BJ (cell line): ENCODE results near the gene SLC25A11. TPM values are rescaled to one million over a fixed set of nuclear protein-coding genes. Genes with fewer than 3 reads are reported as not detected.

Source experiments
- CTCF ChIA-PET: fragments of 350-600 bp; formaldehyde crosslinking; extraction: SDS; loops from one replicate; lab custom pipeline; 2021; ENCODE audit warnings: antibody characterized with exemption, inconsistent platforms; lab: Yijun Ruan, JAX
- POLR2A ChIA-PET: fragments of 300-600 bp; sonication (Branson Sonifier 250); formaldehyde crosslinking; extraction: SDS; loops from one replicate; lab custom pipeline; 2021; ENCODE audit warnings: antibody characterized with exemption; lab: Charles Lee
- DNase-seq: peaks from one replicate; pipeline ENCODE4 v3.0.0-alpha.2; 2011; ENCODE audit warnings: low read depth
- H3K27me3 ChIP-seq: 2 replicates; pipeline ENCODE4 v1.6.0; 2011; ENCODE audit warnings: low read length; ENCODE audit not compliant: control insufficient read depth, insufficient read depth
- H3K36me3 ChIP-seq: 2 replicates; pipeline ENCODE4 v1.5.1; 2011; ENCODE audit warnings: low read length; ENCODE audit not compliant: control insufficient read depth, insufficient read depth
- H3K4me3 ChIP-seq: 2 replicates; pipeline ENCODE4 v1.5.1; 2011; ENCODE audit warnings: low read depth, mild to moderate bottlenecking, control low read depth, low read length
- polyA plus RNA-seq: library from polyadenylated mRNA; depleted of rRNA; stranded (reverse); fragments of >200 nt; gene quantifications from 2 replicates; pipeline ENCODE4 v1.2.3, GENCODE V29; 2011
- TF ChIP-seq, protein P1 (sequence below): IDR thresholded peaks from 2 replicates; pipeline ENCODE4 v1.5.1; 2011; ENCODE audit warnings: low read depth, mild to moderate bottlenecking, control low read depth, inconsistent platforms, low read length, moderate library complexity; ENCODE audit not compliant: insufficient read depth

SLC25A11 gene
- polyA plus RNA-seq, 1 experiment, result 70.7 TPM

- peak overlapping the region; percentile 72 for H3K4me3 ChIP-seq
- TF ChIP-seq, protein P1, sequence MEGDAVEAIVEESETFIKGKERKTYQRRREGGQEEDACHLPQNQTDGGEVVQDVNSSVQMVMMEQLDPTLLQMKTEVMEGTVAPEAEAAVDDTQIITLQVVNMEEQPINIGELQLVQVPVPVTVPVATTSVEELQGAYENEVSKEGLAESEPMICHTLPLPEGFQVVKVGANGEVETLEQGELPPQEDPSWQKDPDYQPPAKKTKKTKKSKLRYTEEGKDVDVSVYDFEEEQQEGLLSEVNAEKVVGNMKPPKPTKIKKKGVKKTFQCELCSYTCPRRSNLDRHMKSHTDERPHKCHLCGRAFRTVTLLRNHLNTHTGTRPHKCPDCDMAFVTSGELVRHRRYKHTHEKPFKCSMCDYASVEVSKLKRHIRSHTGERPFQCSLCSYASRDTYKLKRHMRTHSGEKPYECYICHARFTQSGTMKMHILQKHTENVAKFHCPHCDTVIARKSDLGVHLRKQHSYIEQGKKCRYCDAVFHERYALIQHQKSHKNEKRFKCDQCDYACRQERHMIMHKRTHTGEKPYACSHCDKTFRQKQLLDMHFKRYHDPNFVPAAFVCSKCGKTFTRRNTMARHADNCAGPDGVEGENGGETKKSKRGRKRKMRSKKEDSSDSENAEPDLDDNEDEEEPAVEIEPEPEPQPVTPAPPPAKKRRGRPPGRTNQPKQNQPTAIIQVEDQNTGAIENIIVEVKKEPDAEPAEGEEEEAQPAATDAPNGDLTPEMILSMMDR, result no peak
- H3K36me3 ChIP-seq, result peaks cover 21% of the 10 kb centered on the region
- no peaks in the 10 kb centered on the region for H3K27me3 ChIP-seq
- DNase-seq, result no peak
- CTCF ChIA-PET, result interaction anchor here (1.0 to 2.7 kb wide), 7 partner anchors 22 to 123 kb away, joined by 3 to 17 read pairs (median 5); partner anchors contain the start of genes CAMTA2, INCA1 and KIF1C
- POLR2A ChIA-PET, result interaction anchor here (1.7 kb wide), 1 partner anchor 28 kb away, joined by 9 read pairs; the partner anchor contains the start of gene SPAG7
Measured at GRCh38 chr17:4938688-4939545, 929 bp downstream of the SLC25A11 start.

GRCh38 chr17:4938069-4938491, 1.8 kb downstream of the SLC25A11 start:
- ChIA-PET CTCF (no interaction called here), POLR2A (no interaction called here)
- Histone ChIP-seq H3K27me3 (no peaks in the 10 kb centered on the region), H3K4me3 (no peak overlapping the region), H3K36me3 (peaks cover 21% of the 10 kb centered on the region)
- DNase-seq, result no peak
- TF ChIP-seq, protein P1, result no peak

GRCh38 chr17:4937553-4937952, 2.3 kb downstream of the SLC25A11 start:
- Histone ChIP-seq H3K36me3 (peaks cover 17% of the 10 kb centered on the region), H3K27me3 (no peaks in the 10 kb centered on the region), H3K4me3 (no peak overlapping the region)
- ChIA-PET CTCF (no interaction called here), POLR2A (no interaction called here)
- TF ChIP-seq, protein P1, result no peak
- no peak for DNase-seq

DNA sequence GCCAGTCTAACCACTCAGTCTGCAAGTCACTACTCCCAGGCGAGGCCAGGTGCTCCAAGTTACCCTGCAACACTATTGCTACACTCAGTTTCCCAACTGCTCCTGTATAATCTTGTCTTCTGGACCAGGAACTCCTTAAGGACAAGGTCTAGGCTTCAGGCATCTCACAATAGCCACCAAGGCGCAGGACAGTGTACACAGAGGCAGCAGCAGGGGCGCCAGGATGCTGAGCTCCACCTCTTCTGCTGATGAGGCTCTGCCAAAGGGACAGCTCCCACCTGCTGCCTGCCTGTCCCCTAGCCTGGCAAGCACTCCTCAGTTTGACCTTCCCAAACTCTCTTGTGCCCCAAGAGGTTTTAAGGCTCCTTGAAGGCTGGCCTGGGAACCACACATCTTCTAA, 3.4 kb downstream of the SLC25A11 start:
- ChIA-PET POLR2A (no interaction called here), CTCF (interaction anchor here (2.2 kb wide), 1 partner anchor 27 kb away, joined by 6 read pairs; no protein-coding TSS in a partner anchor)
- DNase-seq, result no peak

GRCh38 chr17:4935650-4936049, 4.2 kb downstream of the SLC25A11 start:
- CTCF ChIA-PET, result interaction anchor here (2.2 kb wide), 1 partner anchor 27 kb away, joined by 6 read pairs; no protein-coding TSS in a partner anchor
- POLR2A ChIA-PET, result no interaction called here

More for the DNA sequence above, 3.4 kb downstream of the SLC25A11 start:
- Histone ChIP-seq H3K36me3 (peaks cover 14% of the 10 kb centered on the region), H3K27me3 (no peaks in the 10 kb centered on the region), H3K4me3 (no peak overlapping the region)
- TF ChIP-seq, protein P1, result no peak

More at GRCh38 chr17:4935650-4936049, 4.2 kb downstream of the SLC25A11 start:
- no peak overlapping the region for H3K4me3 ChIP-seq
- no peaks in the 10 kb centered on the region for H3K27me3 ChIP-seq
- H3K36me3 ChIP-seq, result peaks cover 14% of the 10 kb centered on the region
- DNase-seq, result no peak
- TF ChIP-seq, protein P1, result no peak
